ENCODE data around the gene NSUN3.
"Not testable (repeated sequence)": the region's sequence is repeated elsewhere in the genome, so short reads cannot be mapped to it uniquely, and the experiment has no call there.

Gene NSUN3

DNA sequence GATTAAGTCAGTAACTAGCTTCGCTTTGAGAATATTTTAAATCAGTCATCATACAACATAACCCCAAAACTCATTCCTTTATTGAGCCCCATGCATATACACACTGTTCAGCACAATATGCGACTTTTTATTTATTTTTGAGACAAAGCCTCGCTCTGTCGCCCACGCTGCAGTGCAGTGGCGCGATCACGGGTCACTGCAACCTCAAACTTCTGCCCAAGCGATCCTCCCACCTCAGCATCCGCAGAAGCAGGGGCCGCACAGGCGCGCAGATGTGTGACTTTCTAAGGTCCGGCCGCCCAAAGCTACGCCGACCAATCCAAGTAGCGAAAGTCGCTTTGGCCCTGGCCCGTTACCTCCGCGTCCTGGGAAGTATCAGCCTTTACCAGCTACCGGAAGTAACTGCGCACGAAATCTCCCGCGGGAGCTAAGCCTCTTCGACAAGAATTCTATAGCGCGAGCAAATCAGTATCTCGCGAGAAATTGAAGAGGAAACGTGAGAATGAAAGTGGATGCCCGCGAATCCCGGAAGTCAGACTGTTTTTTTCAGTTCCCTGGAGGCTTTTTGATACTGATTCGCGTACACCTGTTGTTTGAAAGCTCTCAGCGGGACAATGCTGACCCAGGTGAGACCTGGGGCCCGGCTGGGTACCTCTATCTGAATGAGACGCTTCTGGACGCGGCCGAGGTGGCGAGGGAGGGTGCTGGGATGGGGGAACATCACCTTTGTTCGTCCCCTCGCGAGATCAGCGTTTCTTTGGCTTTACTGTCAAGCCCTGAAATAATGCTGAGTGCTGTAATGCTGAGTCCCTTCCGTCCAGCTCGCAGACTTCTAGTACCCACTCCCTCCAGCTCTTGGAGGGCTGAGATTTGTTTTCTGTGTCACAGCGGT is at the start of gene NSUN3, which contains the start of gene DHFR2:
Gene NSUN3, plus strand, starts transcription at position 549 of the 892 bp plus-strand sequence. Its CDS starts 66 bp downstream, at position 615.
Gene DHFR2, minus strand, starts transcription at position 404 of the 892 bp plus-strand sequence. CDS start 1,405 bp downstream, outside the sequence.
- peak; percentile 96 for DNase-seq

DNA sequence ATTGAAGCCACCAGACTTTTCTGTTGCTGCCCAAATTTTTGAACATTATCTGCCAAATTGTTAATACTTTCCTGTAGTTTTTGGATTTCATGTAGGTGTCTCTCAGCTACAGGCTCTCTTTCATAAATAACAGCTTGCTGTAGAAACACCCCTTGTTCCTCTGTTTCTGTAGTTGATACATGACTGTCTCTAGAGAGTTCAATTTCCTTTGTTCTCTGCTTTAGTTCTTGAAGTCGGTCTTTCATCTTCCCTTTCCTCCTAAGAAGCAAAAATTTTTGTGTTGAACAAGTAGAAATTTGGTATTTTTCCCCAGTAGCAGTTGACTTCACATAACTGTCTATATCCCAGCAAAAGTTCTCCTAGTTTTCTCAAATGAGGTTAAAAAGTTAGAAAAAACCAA is 47.8 kb upstream of the NSUN3 start:
- no peak for DNase-seq

DNA sequence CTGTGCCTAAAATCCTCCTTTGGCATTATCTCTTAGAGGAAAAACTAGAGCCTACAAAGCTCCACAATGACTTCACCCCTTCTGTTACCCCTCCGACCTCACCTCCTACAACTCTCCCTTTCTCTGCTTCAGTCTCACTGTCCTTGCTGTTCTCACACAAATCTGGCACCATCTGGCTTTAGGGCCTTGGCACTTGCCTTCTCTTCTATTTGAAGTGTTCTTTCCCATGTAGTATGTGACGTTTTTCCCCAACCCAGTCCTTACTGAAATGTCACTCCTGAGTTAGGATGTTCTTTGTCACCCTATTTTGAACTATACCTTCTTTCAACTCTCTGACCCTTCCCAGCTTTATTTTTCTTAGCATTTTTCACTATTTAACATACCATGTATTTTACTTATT is 43.2 kb upstream of the NSUN3 start:
- DNase-seq, result no peak

- no peak for DNase-seq
These were observed 42.6 kb upstream of the NSUN3 start for GRCh38 chr3:94020293-94020692.

GRCh38 chr3:94024385-94024784 is 38.5 kb upstream of the NSUN3 start:
- no peak for DNase-seq

GRCh38 chr3:94026623-94027022 is 36.2 kb upstream of the NSUN3 start:
- DNase-seq, result no peak

DNA sequence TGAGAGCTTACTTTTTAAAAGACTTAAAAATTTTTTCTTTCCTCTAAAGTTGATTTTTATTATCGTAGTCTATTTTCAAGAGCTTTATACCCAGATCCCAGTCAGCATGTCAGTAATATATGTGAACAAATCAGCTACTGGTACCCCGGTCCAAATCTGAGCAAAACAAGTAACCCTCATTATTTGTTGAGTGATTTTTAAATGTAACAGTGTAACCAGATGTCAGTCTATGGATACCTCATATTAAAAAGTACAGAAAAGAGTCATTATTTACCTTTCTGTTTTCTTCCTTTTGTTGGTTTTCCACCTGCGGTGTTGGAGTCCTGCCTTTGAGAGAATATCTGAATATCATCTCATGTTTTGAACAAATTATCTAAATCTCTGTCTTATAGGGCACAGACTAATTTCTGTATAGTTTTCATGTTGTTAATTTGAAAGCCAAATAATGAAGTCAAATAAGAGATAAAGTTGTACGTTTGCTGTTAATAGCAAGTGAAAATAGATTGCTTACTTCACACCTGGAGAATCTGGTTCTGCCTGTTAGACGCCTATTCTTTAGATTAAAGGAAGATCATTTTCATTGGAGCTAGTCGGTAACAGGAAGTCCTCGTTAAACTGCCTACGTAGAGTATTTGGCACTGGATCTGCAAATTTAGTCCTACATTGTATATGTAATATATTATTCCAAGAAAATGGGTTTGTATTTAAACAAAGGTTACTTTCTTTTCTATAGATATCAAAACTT is 34.6 kb upstream of the NSUN3 start, which contains the start of gene STX19:
Gene STX19, minus strand, starts transcription at position 505 of the 745 bp plus-strand sequence. CDS start 13,328 bp downstream, outside the sequence.
- peak; percentile 88 for DNase-seq

- DNase-seq, result no peak
These were observed 25.9 kb upstream of the NSUN3 start for GRCh38 chr3:94036909-94037507.

DNA sequence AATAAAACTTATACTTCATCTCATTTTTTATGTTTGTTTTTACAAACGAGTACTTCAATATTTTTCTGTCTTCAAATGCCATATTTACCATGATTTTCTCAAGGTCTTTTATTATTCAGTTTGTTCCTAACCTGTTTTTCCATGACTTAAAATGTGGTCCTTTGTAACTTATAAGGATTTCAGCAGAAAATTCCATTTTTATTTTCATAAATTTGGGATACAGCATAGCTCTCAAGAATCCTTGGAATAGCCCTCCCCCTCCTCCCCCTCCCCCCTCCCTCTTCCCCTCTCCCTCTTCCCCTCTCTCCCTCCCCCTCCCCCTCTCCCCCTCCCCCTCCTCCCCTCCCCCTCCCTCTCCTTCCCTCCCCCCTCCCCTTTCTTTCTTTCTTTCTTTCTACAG is 19.6 kb upstream of the NSUN3 start:
- no peak for DNase-seq

- not testable (repeated sequence) for DNase-seq
These were observed 18.5 kb upstream of the NSUN3 start for GRCh38 chr3:94044100-94044936.

GRCh38 chr3:94046533-94046932 is 16.3 kb upstream of the NSUN3 start:
- DNase-seq, result no peak

DNA sequence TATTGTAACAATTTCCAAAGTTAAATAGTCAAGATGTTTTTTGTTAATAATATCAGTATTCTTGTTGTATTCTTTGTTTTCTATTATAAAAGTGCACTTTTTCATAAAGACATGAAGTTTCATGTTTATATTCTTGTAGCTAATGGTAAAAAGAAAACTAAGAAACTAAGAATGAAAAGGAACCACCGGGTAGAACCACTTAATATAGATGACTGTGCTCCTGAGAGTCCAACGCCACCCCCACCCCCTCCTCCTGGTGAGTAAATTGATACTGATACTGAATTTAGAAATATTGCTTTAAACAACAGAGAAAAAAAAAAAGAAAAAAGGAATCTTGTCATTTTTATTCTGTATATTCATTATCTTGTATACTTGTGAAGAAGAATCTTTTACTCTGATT is 13.6 kb upstream of the NSUN3 start:
- DNase-seq, result no peak

DNA sequence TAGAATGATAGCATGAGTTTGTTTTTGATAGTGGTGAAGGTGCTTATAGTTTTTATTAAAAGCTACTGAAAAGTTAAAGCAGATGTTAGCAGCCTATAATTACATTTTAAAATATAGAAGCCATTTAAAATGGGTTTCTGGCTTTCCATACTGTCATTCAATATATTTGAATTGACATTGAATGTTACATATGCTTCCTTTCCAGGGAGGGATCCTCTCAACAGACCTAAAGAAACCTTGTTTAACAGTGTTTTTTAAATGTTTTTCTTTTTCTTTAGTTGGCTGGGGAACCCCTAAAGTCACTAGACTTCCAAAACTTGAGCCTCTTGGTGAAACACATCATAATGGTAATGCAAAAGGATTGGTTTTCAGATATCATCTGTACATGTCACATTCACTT is 12.3 kb upstream of the NSUN3 start:
- no peak for DNase-seq

DNA sequence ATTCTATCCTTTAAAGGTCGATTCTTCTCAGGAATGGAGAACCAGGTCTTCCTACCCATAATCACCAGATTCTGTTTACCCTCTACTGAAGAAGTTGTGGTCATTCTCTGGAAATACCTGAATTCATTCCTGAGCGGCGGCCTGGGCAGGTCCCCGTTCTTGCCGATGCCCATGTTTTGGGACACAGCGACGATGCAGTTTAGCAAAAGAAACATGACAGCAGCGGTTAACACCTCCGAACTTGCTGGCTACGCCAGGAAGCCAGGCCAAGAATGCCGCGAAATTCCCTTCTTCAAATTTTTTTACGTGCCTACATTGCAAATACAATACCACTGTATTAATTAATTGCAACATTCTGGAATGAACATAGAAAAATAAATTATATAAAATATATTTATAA is 1.6 kb upstream of the NSUN3 start:
- no peak for DNase-seq

DNA sequence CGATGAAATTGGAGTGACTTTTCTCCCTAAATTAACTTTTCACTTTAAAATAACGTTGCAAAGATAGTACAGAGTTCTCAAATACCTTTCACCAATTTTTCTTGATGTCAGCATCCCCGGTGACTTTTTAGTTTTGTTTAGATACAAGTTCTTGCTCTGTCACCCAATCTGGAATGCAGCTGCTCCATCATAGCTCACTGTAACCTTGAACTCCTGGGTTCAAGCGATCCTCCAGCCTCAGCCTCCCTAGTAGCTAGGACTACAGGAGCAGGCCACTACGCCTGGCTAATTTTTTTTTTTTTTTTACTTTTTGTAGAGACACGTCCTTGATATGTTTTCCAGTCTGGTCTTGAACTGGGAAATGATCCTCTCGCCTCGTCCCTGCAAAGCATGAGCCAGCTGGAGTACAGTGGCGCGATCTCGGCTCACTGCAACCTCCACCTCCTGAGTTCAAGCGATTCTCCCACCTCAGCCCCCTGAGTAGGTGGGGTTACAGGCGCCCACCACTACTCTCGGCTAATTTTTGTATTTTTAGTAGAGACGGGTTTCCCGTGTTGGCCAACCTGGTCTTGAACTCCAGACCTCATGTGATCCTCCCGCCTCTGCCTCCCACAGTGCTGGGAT is 747 bp downstream of the NSUN3 start:
- DNase-seq, result no peak

DNA sequence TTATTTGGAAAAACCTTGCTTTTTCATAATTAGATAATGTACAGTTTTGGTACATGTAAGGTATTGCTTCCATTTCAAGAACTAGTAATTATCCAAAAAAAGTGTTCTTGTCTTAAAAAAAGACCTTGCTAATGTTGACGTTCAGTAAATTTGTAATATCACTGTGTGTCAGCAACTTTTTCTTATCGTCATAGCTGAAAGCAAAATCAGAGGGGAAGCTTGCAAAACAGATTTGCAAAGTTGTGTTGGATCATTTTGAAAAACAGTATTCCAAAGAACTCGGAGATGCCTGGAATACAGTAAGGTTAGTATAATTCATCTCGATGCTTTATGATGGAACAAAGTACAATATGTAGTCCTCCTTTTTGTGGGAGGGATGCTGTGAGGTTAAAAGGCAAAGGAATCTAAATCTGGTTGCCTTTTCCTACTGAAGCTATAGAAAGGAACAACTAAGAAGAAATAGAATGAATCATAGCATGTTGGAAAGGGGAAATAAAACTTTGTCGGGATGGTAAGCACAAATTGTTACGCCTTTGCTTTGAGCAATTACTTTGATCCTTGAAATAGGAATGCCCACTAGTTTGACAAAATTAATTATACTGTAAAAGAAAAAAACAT is 1.5 kb downstream of the NSUN3 start:
- DNase-seq, result no peak

DNA sequence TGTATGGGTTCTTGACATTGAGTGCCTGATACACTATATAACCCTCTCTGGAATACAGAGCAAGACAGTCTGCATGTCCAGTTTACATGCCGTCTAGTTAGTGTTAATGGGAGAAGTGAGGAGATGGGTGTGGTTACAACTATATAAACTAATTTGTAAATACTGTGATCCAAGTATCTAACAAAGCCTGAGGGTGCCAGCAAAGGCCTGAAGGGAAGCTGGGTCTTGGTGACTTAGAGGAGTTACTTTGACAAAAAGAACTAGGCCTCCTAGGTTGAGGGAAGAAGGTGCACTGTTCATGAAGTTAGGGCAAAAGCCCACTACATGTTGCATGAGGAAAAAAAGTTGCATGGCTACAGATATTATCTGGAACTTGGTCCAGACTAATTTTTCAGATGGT is 2.3 kb downstream of the NSUN3 start:
- no peak for DNase-seq

- no peak for DNase-seq
These were observed 3.1 kb downstream of the NSUN3 start for GRCh38 chr3:94065819-94066480.

- no peak for DNase-seq
These were observed 3.9 kb downstream of the NSUN3 start for GRCh38 chr3:94066506-94067500.
